Activated T-cell treated with anti-CD3 and anti-CD28 coated beads for 4 hours (primary cell): ENCODE results near the gene HGD.
"Not testable (repeated sequence)": the region's sequence is repeated elsewhere in the genome, so short reads cannot be mapped to it uniquely, and the experiment has no call there.

Source experiments
- DNase-seq: peaks from one replicate; pipeline ENCODE4 v3.0.0-alpha.2; 2020

Gene HGD

GRCh38 chr3:120678331-120678947, 3.6 kb downstream of the HGD start:
- DNase-seq, result no peak

GRCh38 chr3:120677193-120677592, 4.8 kb downstream of the HGD start:
- DNase-seq, result not testable (repeated sequence)

GRCh38 chr3:120673116-120673515, 8.9 kb downstream of the HGD start:
- no peak for DNase-seq

GRCh38 chr3:120670576-120670975, 11.5 kb downstream of the HGD start:
- DNase-seq, result no peak

GRCh38 chr3:120664926-120665325, 17.1 kb downstream of the HGD start:
- DNase-seq, result no peak

- DNase-seq, result no peak
These were observed 20.1 kb downstream of the HGD start for GRCh38 chr3:120661945-120662344.

GRCh38 chr3:120661106-120661905, 20.7 kb downstream of the HGD start:
- DNase-seq, result no peak

- no peak for DNase-seq
These were observed 22.2 kb downstream of the HGD start for GRCh38 chr3:120659834-120660233.

GRCh38 chr3:120659285-120659684, 22.8 kb downstream of the HGD start:
- DNase-seq, result no peak

- no peak for DNase-seq
These were observed 29.0 kb downstream of the HGD start for GRCh38 chr3:120652896-120653545.

- no peak for DNase-seq
These were observed 29.8 kb downstream of the HGD start for GRCh38 chr3:120652281-120652680.

- DNase-seq, result no peak
These were observed 31.7 kb downstream of the HGD start for GRCh38 chr3:120650311-120650710.

GRCh38 chr3:120649830-120650233, 32.2 kb downstream of the HGD start:
- no peak for DNase-seq

GRCh38 chr3:120648290-120648689, 33.7 kb downstream of the HGD start:
- no peak for DNase-seq

GRCh38 chr3:120646771-120647432, 35.1 kb downstream of the HGD start:
- no peak for DNase-seq

- DNase-seq, result no peak
These were observed 36.8 kb downstream of the HGD start for GRCh38 chr3:120645083-120645845.

- DNase-seq, result no peak
These were observed 39.6 kb downstream of the HGD start for GRCh38 chr3:120642368-120642948.

- DNase-seq, result no peak
These were observed 40.3 kb downstream of the HGD start for GRCh38 chr3:120641696-120642246.

GRCh38 chr3:120640231-120640630, 41.8 kb downstream of the HGD start:
- no peak for DNase-seq

GRCh38 chr3:120638820-120639219, 43.2 kb downstream of the HGD start:
- DNase-seq, result not testable (repeated sequence)

GRCh38 chr3:120637851-120638559, 44.0 kb downstream of the HGD start:
- no peak for DNase-seq
